Measurements from ENCODE around the gene ABHD14A. TPM values are rescaled to one million over a fixed set of nuclear protein-coding genes. Genes with fewer than 3 reads are reported as not detected.

ABHD14A gene
- total and polyA plus RNA-seq, 2 experiments from 2014 or later = 17.1 to 55.1 TPM

DNA sequence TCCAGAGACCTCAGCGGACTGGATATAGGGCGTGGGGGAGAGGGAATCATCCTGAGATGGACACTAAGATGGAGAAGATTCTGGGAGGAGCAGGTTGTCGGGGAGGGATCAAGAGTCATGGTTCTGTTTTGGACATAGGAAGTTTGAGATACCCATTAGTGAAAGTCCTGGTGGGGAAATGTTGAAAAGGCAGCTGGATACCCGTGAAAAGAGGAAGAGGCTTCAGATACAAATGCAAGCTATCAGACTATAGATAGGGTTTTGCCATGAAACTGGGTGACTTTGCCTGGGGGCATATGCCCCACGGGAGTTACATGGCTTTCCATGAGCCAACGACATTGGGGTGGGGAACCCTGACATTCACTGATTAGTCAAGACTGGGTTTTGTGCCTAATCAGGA is 20.8 kb upstream of the ABHD14A start:
- no peak overlapping the region for H2AFZ ChIP-seq
- H3K4me3 ChIP-seq = no peak overlapping the region
- peaks cover 11% of the 10 kb centered on the region for H3K4me1 ChIP-seq (ENCODE audit: insufficient read depth)
- no peak overlapping the region for H3K4me2 ChIP-seq
- no peaks in the 10 kb centered on the region for H3K36me3 ChIP-seq (replicated peaks; ENCODE audit: insufficient read depth, low read depth)
- H3K79me2 ChIP-seq = no peaks in the 10 kb centered on the region
- H3K27me3 ChIP-seq = peaks cover 22% of the 10 kb centered on the region
- H3K9me2 ChIP-seq (replicated peaks; ENCODE audit: insufficient read depth) = no peaks in the 10 kb centered on the region
- no peak for DNase-seq (ENCODE audit: low spot score)
- 86% methylated on average over 6 of the region's 6 CpGs for WGBS (ENCODE audit: low lambda C conversion rate, missing lambda C conversion rate)
- H3K27ac ChIP-seq = no peak overlapping the region
- H4K20me1 ChIP-seq (ENCODE audit: insufficient read depth, poor library complexity, severe bottlenecking) = no peaks in the 10 kb centered on the region
- TF ChIP-seq EZH2 (IDR thresholded peaks at IDR 0.05; ENCODE audit: borderline replicate concordance) = no peak
- TF ChIP-seq, protein P1, sequence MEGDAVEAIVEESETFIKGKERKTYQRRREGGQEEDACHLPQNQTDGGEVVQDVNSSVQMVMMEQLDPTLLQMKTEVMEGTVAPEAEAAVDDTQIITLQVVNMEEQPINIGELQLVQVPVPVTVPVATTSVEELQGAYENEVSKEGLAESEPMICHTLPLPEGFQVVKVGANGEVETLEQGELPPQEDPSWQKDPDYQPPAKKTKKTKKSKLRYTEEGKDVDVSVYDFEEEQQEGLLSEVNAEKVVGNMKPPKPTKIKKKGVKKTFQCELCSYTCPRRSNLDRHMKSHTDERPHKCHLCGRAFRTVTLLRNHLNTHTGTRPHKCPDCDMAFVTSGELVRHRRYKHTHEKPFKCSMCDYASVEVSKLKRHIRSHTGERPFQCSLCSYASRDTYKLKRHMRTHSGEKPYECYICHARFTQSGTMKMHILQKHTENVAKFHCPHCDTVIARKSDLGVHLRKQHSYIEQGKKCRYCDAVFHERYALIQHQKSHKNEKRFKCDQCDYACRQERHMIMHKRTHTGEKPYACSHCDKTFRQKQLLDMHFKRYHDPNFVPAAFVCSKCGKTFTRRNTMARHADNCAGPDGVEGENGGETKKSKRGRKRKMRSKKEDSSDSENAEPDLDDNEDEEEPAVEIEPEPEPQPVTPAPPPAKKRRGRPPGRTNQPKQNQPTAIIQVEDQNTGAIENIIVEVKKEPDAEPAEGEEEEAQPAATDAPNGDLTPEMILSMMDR (IDR thresholded peaks at IDR 0.05; ENCODE audit: poor library complexity) = no peak
- no peak for TF ChIP-seq EZH2phosphoT487 (IDR thresholded peaks at IDR 0.05; ENCODE audit: low read depth, severe bottlenecking, unreplicated experiment)
- H3K9me3 ChIP-seq (ENCODE audit: low read depth) = no peaks in the 10 kb centered on the region

- 94% methylated on average over 1 of the region's 1 CpG for WGBS (ENCODE audit: low lambda C conversion rate, missing lambda C conversion rate)
- Histone ChIP-seq H2AFZ (no peak overlapping the region), H3K9me3 (ENCODE audit: low read depth) (no peaks in the 10 kb centered on the region), H3K4me1 (ENCODE audit: insufficient read depth) (peaks cover 11% of the 10 kb centered on the region), H3K4me2 (no peak overlapping the region), H3K27ac (no peak overlapping the region), H3K36me3 (replicated peaks; ENCODE audit: insufficient read depth, low read depth) (no peaks in the 10 kb centered on the region), H3K79me2 (no peaks in the 10 kb centered on the region), H3K27me3 (peaks cover 22% of the 10 kb centered on the region), H4K20me1 (ENCODE audit: insufficient read depth, poor library complexity, severe bottlenecking) (no peaks in the 10 kb centered on the region), H3K4me3 (no peak overlapping the region), H3K9me2 (replicated peaks; ENCODE audit: insufficient read depth) (no peaks in the 10 kb centered on the region)
- no peak for DNase-seq (ENCODE audit: low spot score)
- TF ChIP-seq, protein P1 (IDR thresholded peaks at IDR 0.05; ENCODE audit: poor library complexity) = no peak
- TF ChIP-seq EZH2phosphoT487 (IDR thresholded peaks at IDR 0.05; ENCODE audit: low read depth, severe bottlenecking, unreplicated experiment) (no peak), EZH2 (IDR thresholded peaks at IDR 0.05; ENCODE audit: borderline replicate concordance) (no peak)
Observed at GRCh38 chr3:51954713-51955112, 20.2 kb upstream of the ABHD14A start.

DNA sequence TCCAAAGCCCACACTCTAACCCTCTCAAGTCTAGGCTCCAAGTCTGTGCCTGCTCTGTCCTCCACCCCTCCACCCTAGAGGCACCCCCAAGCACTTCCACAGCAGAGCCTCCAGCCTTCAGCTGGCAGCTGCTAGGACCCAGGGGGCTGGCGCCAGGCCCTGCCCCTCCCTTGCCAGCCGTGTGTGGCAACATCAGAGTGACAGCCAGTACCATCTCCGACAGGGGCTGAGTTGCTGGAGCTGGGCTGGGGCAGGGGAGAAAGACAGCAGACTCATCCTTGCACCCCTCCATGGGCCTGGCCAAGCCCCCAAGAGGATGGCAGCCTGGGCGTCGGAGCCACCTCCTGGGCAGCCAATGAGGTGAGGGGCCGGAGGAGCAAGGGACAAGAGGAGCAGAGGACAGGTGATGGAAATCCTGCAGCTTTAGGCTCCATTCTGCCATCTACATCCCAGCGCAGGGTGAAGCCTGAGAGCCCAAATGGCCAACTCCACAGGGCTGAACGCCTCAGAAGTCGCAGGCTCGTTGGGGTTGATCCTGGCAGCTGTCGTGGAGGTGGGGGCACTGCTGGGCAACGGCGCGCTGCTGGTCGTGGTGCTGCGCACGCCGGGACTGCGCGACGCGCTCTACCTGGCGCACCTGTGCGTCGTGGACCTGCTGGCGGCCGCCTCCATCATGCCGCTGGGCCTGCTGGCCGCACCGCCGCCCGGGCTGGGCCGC is 19.5 kb upstream of the ABHD14A start, which contains the start of gene GPR62:
Gene GPR62, plus strand, starts transcription at position 207 of the 718 bp plus-strand sequence. Its CDS starts 272 bp downstream, at position 479.
- 24% methylated on average over 32 of the region's 33 CpGs for WGBS (ENCODE audit: low lambda C conversion rate, missing lambda C conversion rate)
- Histone ChIP-seq H3K4me3 (peak within 1 kb of the TSS; percentile 20), H3K27ac (no peak within 1 kb of the TSS)

More for the DNA sequence above, 19.5 kb upstream of the ABHD14A start, which contains the start of gene GPR62:
- Histone ChIP-seq H3K4me1 (ENCODE audit: insufficient read depth) (peaks cover 11% of the 10 kb centered on the region), H3K4me2 (peak within 1 kb of the TSS; percentile 89), H3K79me2 (no peaks in the 10 kb centered on the region), H3K27me3 (peaks cover 22% of the 10 kb centered on the region), H2AFZ (peak within 1 kb of the TSS; percentile 83), H4K20me1 (ENCODE audit: insufficient read depth, poor library complexity, severe bottlenecking) (no peaks in the 10 kb centered on the region), H3K9me3 (ENCODE audit: low read depth) (no peaks in the 10 kb centered on the region), H3K36me3 (replicated peaks; ENCODE audit: insufficient read depth, low read depth) (no peaks in the 10 kb centered on the region), H3K9me2 (replicated peaks; ENCODE audit: insufficient read depth) (no peaks in the 10 kb centered on the region)
- TF ChIP-seq EZH2 (IDR thresholded peaks at IDR 0.05; ENCODE audit: borderline replicate concordance) = no peak
- TF ChIP-seq, protein P1 (IDR thresholded peaks at IDR 0.05; ENCODE audit: poor library complexity) = no peak
- no peak for TF ChIP-seq EZH2phosphoT487 (IDR thresholded peaks at IDR 0.05; ENCODE audit: low read depth, severe bottlenecking, unreplicated experiment)
- no peak for DNase-seq (ENCODE audit: low spot score)

Measured in hepatocyte (in vitro differentiated cells).